H9 (cell line): ENCODE measurements around the gene TAOK3. TPM values are rescaled to one million over a fixed set of nuclear protein-coding genes. Genes with fewer than 3 reads are reported as not detected.
A peak's percentile ranks its signal among the peaks of the same experiment; 100 is the strongest.

Experiments
- DNase-seq: peaks from one replicate; pipeline ENCODE4 v3.0.0-alpha.2; 2017
- H2AFZ ChIP-seq: one replicate; pipeline ENCODE4 v1.6.1; 2013; ENCODE audit warnings: mild to moderate bottlenecking, low read length, control low read depth, moderate library complexity
- H2AK5ac ChIP-seq: 2 replicates; pipeline ENCODE4 v1.6.1; 2013; ENCODE audit warnings: low read length, control low read depth, mixed read lengths; ENCODE audit not compliant: insufficient read length
- H2BK120ac ChIP-seq: one replicate; pipeline ENCODE4 v1.6.1; 2013; ENCODE audit warnings: low read depth, mild to moderate bottlenecking, low read length, control low read depth, inconsistent platforms; ENCODE audit not compliant: poor library complexity, severe bottlenecking
- H2BK12ac ChIP-seq: 2 replicates; pipeline ENCODE4 v1.6.1; 2013; ENCODE audit warnings: low read length, control low read depth, mixed read lengths, low read depth; ENCODE audit not compliant: insufficient read length
- H2BK15ac ChIP-seq: 2 replicates; pipeline ENCODE4 v1.6.1; 2013; ENCODE audit warnings: low read depth, low read length, control low read depth
- H2BK20ac ChIP-seq: one replicate; pipeline ENCODE4 v1.6.1; 2013; ENCODE audit warnings: low read depth, mild to moderate bottlenecking, low read length, control low read depth, inconsistent platforms; ENCODE audit not compliant: poor library complexity, severe bottlenecking
- H2BK5ac ChIP-seq: 2 replicates; pipeline ENCODE4 v1.6.1; 2013; ENCODE audit warnings: low read length, control low read depth, mixed read lengths; ENCODE audit not compliant: insufficient read length
- H3K14ac ChIP-seq: 2 replicates; pipeline ENCODE4 v1.6.1; 2013; ENCODE audit warnings: low read length, control low read depth; ENCODE audit not compliant: insufficient read depth
- H3K18ac ChIP-seq: 2 replicates; pipeline ENCODE4 v1.6.1; 2013; ENCODE audit warnings: low read depth, mild to moderate bottlenecking, mixed read lengths, low read length, control low read depth; ENCODE audit not compliant: insufficient read length
- H3K23ac ChIP-seq: 2 replicates; pipeline ENCODE4 v1.6.1; 2013; ENCODE audit warnings: low read length, control low read depth, mixed read lengths, low read depth; ENCODE audit not compliant: insufficient read length
- H3K23me2 ChIP-seq: 2 replicates; pipeline ENCODE4 v1.6.1; 2013; ENCODE audit warnings: low read depth, mild to moderate bottlenecking, mixed read lengths, low read length, control low read depth; ENCODE audit not compliant: insufficient read length, poor library complexity, severe bottlenecking
- H3K27ac ChIP-seq: 2 replicates; pipeline ENCODE4 v1.5.1; 2013; ENCODE audit warnings: low read length, control low read depth, mixed read lengths, low read depth; ENCODE audit not compliant: insufficient read length
- H3K27me3 ChIP-seq: 2 replicates; pipeline ENCODE4 v1.6.1; 2013; ENCODE audit warnings: low read length, control low read depth, inconsistent platforms; ENCODE audit not compliant: insufficient read depth
- H3K4ac ChIP-seq: 2 replicates; pipeline ENCODE4 v1.6.1; 2013; ENCODE audit warnings: low read depth, mild to moderate bottlenecking, control low read depth, inconsistent platforms, low read length, moderate library complexity
- H3K4me1 ChIP-seq: 2 replicates; pipeline ENCODE4 v1.6.1; 2013; ENCODE audit warnings: low read length, control low read depth, inconsistent platforms; ENCODE audit not compliant: insufficient read depth
- H3K4me2 ChIP-seq: 2 replicates; pipeline ENCODE4 v1.6.1; 2013; ENCODE audit warnings: low read length, control low read depth, mixed read lengths; ENCODE audit not compliant: insufficient read length, insufficient read depth
- H3K56ac ChIP-seq: 2 replicates; pipeline ENCODE4 v1.6.1; 2013; ENCODE audit warnings: low read depth, mild to moderate bottlenecking, mixed read lengths, low read length, control low read depth; ENCODE audit not compliant: insufficient read length
- H3K79me1 ChIP-seq: 2 replicates; pipeline ENCODE4 v1.6.1; 2013; ENCODE audit warnings: low read depth, mild to moderate bottlenecking, moderate library complexity, low read length, control low read depth, inconsistent platforms; ENCODE audit not compliant: insufficient read depth, poor library complexity, severe bottlenecking
- H3K79me2 ChIP-seq: 2 replicates; pipeline ENCODE4 v1.6.1; 2013; ENCODE audit warnings: low read length, control low read depth, inconsistent platforms; ENCODE audit not compliant: insufficient read depth
- H3K9ac ChIP-seq: 2 replicates; pipeline ENCODE4 v1.6.1; 2013; ENCODE audit warnings: low read length, control low read depth, mixed read lengths; ENCODE audit not compliant: insufficient read length; ENCODE audit errors: extremely low read depth
- H3K9me3 ChIP-seq: one replicate; pipeline ENCODE4 v1.6.1; 2013; ENCODE audit warnings: low read depth, low read length, inconsistent platforms; ENCODE audit not compliant: control insufficient read depth
- H3T11ph ChIP-seq: one replicate; pipeline ENCODE4 v1.6.1; 2013; ENCODE audit warnings: mild to moderate bottlenecking, low read length, control low read depth, inconsistent platforms
- H4K20me1 ChIP-seq: one replicate; pipeline ENCODE4 v1.6.1; 2013; ENCODE audit not compliant: control insufficient read depth, insufficient read length, insufficient read depth
- H4K5ac ChIP-seq: 2 replicates; pipeline ENCODE4 v1.6.1; 2013; ENCODE audit warnings: low read depth, mild to moderate bottlenecking, mixed read lengths, low read length, control low read depth; ENCODE audit not compliant: insufficient read length
- H4K8ac ChIP-seq: replicated peaks from 2 replicates; pipeline ENCODE4 v1.6.1; 2013; ENCODE audit warnings: low read length, control low read depth, mixed read lengths, low read depth; ENCODE audit not compliant: insufficient read length
- H4K91ac ChIP-seq: 2 replicates; pipeline ENCODE4 v1.6.1; 2013; ENCODE audit warnings: low read depth, mild to moderate bottlenecking, moderate library complexity, mixed read lengths, low read length, control low read depth; ENCODE audit not compliant: insufficient read length
- H3K27ac Mint-ChIP-seq, 3 experiments: 2 replicates in 2 of 3; 3 replicates in 1 of 3; pipeline ENCODE4 v1.8.0; 2020 to 2021; ENCODE audit warnings: mixed read lengths in 3 of 3, mild to moderate bottlenecking in 1 of 3, moderate library complexity in 1 of 3
- H3K27me3 Mint-ChIP-seq: 2 replicates; pipeline ENCODE4 v1.8.0; 2021; ENCODE audit warnings: low read depth, mild to moderate bottlenecking, moderate library complexity, mixed read lengths
- H3K36me3 Mint-ChIP-seq, 3 experiments: 2 replicates in 2 of 3; 3 replicates in 1 of 3; pipeline ENCODE4 v1.8.0; 2020 to 2021; ENCODE audit warnings: low read depth in 3 of 3, mixed read lengths in 3 of 3; ENCODE audit not compliant: insufficient read depth in 1 of 3
- H3K4me1 Mint-ChIP-seq, 2 experiments: 2 replicates each; pipeline ENCODE4 v1.8.0; 2020; ENCODE audit warnings: mixed read lengths in 2 of 2
- H3K4me3 Mint-ChIP-seq, 2 experiments: 2 replicates in 1 of 2; 3 replicates in 1 of 2; pipeline ENCODE4 v1.8.0; 2020 to 2021; ENCODE audit warnings: mild to moderate bottlenecking in 2 of 2, mixed read lengths in 2 of 2, moderate library complexity in 1 of 2
- H3K9me3 Mint-ChIP-seq, 2 experiments: 2 replicates in 1 of 2; 3 replicates in 1 of 2; pipeline ENCODE4 v1.8.0; 2020; ENCODE audit warnings: mild to moderate bottlenecking in 2 of 2, mixed read lengths in 2 of 2, moderate library complexity in 1 of 2
- WGBS: extraction: QIAGEN DNeasy Blood & Tissue Kit; methylation state at CpG from one replicate; pipeline ENCODE4 v1.1.7; 2013; ENCODE audit warnings: missing lambda C conversion rate, low lambda C conversion rate, mixed read lengths; ENCODE audit not compliant: insufficient read length; ENCODE audit errors: extremely low coverage; 5-methylcytosine and 5-hydroxymethylcytosine counted together
- total RNA-seq: library from RNA; stranded (reverse); gene quantifications from 2 replicates; pipeline ENCODE4 v1.2.1, GENCODE V29; 2021
- TF ChIP-seq, protein P1 (sequence below): fragments of 200-600 bp; sonication (generic); conservative IDR thresholded peaks from 3 replicates; pipeline ENCODE4 v1.8.0; 2021; ENCODE audit warnings: antibody characterized with exemption, mild to moderate bottlenecking

TAOK3 gene
- total RNA-seq, 1 experiment from 2014 or later = 5.2 TPM

DNA sequence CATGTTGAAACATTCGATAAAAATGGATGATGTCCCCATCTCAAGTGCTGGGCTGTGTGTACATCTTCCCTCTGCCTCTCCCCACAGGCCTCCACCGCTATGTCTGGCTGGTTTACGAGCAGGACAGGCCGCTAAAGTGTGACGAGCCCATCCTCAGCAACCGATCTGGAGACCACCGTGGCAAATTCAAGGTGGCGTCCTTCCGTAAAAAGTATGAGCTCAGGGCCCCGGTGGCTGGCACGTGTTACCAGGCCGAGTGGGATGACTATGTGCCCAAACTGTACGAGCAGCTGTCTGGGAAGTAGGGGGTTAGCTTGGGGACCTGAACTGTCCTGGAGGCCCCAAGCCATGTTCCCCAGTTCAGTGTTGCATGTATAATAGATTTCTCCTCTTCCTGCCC is 228.2 kb downstream of the TAOK3 start:
- no peak overlapping the region for H3K18ac ChIP-seq
- no peak overlapping the region for H3K9ac ChIP-seq
- H3K23ac ChIP-seq = no peak overlapping the region
- no peak overlapping the region for H3K4ac ChIP-seq
- no peak overlapping the region for H4K8ac ChIP-seq
- no peak overlapping the region for H2AFZ ChIP-seq
- no peak overlapping the region for H2BK20ac ChIP-seq
- no peak overlapping the region for H4K91ac ChIP-seq
- no peaks in the 10 kb centered on the region for H4K20me1 ChIP-seq
- H3K56ac ChIP-seq = no peak overlapping the region
- no peaks in the 10 kb centered on the region for H3K27me3 ChIP-seq
- H3K4me2 ChIP-seq = no peak overlapping the region
- Mint-ChIP-seq H3K9me3 (no peaks in the 10 kb centered on the region), H3K4me1 (no peaks in the 10 kb centered on the region), H3K36me3 (peaks cover 56 to 90% (median 77%) of the 10 kb centered on the region in 3 experiments), H3K27ac (peak overlapping the region in 1 of 3 experiments; percentile 61; a peak in 1 of 7 replicates), H3K27me3 (no peaks in the 10 kb centered on the region), H3K4me3 (no peak overlapping the region)
- no peak overlapping the region for H2BK5ac ChIP-seq
- no peak overlapping the region for H2AK5ac ChIP-seq
- H3K27ac ChIP-seq = no peak overlapping the region
- H2BK120ac ChIP-seq = no peak overlapping the region
- H2BK12ac ChIP-seq = no peak overlapping the region
- WGBS = no CpG with 5 or more reads among the region's 13 CpGs
- H2BK15ac ChIP-seq = no peak overlapping the region
- H3K14ac ChIP-seq = no peak overlapping the region
- peaks cover 8% of the 10 kb centered on the region for H3K79me1 ChIP-seq
- TF ChIP-seq, protein P1, sequence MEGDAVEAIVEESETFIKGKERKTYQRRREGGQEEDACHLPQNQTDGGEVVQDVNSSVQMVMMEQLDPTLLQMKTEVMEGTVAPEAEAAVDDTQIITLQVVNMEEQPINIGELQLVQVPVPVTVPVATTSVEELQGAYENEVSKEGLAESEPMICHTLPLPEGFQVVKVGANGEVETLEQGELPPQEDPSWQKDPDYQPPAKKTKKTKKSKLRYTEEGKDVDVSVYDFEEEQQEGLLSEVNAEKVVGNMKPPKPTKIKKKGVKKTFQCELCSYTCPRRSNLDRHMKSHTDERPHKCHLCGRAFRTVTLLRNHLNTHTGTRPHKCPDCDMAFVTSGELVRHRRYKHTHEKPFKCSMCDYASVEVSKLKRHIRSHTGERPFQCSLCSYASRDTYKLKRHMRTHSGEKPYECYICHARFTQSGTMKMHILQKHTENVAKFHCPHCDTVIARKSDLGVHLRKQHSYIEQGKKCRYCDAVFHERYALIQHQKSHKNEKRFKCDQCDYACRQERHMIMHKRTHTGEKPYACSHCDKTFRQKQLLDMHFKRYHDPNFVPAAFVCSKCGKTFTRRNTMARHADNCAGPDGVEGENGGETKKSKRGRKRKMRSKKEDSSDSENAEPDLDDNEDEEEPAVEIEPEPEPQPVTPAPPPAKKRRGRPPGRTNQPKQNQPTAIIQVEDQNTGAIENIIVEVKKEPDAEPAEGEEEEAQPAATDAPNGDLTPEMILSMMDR = no peak
- no peaks in the 10 kb centered on the region for H3K9me3 ChIP-seq
- no peak overlapping the region for H4K5ac ChIP-seq
- no peak overlapping the region for H3T11ph ChIP-seq
- DNase-seq = no peak
- no peaks in the 10 kb centered on the region for H3K23me2 ChIP-seq
- H3K4me1 ChIP-seq = no peaks in the 10 kb centered on the region
- no peaks in the 10 kb centered on the region for H3K79me2 ChIP-seq
